ENCODE data around the gene HMX3. TPM values are rescaled to one million over a fixed set of nuclear protein-coding genes. Genes with fewer than 3 reads are reported as not detected.

Gene HMX3
- total and polyA plus RNA-seq, 8 donors, result not detected

- ATAC-seq (no peak), DNase-seq (no peak)
- no peaks in the 10 kb centered on the region for H3K4me1 ChIP-seq
- H3K36me3 ChIP-seq, result no peaks in the 10 kb centered on the region
- no peak overlapping the region for H3K4me3 ChIP-seq
- peaks cover 0 to 29% of the 10 kb centered on the region in 2 donors for H3K27me3 ChIP-seq
- intact Hi-C loops (cut with DNase I), result no loop called here
- H3K27ac ChIP-seq, result no peak overlapping the region
- no peaks in the 10 kb centered on the region for H3K9me3 ChIP-seq
- TF ChIP-seq, protein P1, sequence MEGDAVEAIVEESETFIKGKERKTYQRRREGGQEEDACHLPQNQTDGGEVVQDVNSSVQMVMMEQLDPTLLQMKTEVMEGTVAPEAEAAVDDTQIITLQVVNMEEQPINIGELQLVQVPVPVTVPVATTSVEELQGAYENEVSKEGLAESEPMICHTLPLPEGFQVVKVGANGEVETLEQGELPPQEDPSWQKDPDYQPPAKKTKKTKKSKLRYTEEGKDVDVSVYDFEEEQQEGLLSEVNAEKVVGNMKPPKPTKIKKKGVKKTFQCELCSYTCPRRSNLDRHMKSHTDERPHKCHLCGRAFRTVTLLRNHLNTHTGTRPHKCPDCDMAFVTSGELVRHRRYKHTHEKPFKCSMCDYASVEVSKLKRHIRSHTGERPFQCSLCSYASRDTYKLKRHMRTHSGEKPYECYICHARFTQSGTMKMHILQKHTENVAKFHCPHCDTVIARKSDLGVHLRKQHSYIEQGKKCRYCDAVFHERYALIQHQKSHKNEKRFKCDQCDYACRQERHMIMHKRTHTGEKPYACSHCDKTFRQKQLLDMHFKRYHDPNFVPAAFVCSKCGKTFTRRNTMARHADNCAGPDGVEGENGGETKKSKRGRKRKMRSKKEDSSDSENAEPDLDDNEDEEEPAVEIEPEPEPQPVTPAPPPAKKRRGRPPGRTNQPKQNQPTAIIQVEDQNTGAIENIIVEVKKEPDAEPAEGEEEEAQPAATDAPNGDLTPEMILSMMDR (IDR thresholded peaks at IDR 0.05), result no peak
Observed at GRCh38 chr10:123093489-123093888, 42.3 kb upstream of the HMX3 start.

- H3K4me1 ChIP-seq, result no peaks in the 10 kb centered on the region
- H3K4me3 ChIP-seq, result no peak overlapping the region
- H3K36me3 ChIP-seq, result no peaks in the 10 kb centered on the region
- intact Hi-C loops (cut with DNase I), result no loop called here
- no peak for ATAC-seq
- no peak overlapping the region for H3K27ac ChIP-seq
- H3K9me3 ChIP-seq, result no peaks in the 10 kb centered on the region
- DNase-seq, result no peak
- TF ChIP-seq, protein P1 (IDR thresholded peaks at IDR 0.05), result no peak
- peaks cover 0 to 27% of the 10 kb centered on the region in 2 donors for H3K27me3 ChIP-seq
Observed at GRCh38 chr10:123096452-123096851, 39.3 kb upstream of the HMX3 start.

DNA sequence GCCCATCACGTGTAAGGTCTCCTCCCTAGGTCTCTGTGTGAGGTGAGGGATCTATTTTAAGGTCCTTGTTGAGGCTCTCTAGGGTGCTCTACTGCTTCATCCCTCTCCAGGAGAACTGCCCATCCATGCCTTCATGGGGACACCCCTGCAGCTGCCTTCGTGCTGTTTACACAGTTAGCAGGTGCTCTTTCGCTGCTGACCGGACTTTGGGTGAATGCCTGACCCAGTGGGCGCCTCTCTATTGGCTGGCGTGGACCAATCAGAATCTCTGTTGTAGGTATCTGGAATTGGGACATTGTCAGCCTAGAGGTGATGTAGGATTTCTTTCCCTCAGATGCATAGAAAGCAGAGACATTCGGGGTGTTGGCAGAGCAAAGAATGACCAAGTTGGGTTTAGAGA, 38.7 kb upstream of the HMX3 start:
- Histone ChIP-seq H3K4me3 (no peak overlapping the region), H3K27ac (no peak overlapping the region), H3K4me1 (no peaks in the 10 kb centered on the region), H3K9me3 (no peaks in the 10 kb centered on the region), H3K36me3 (no peaks in the 10 kb centered on the region), H3K27me3 (peaks cover 0 to 27% of the 10 kb centered on the region in 2 donors)
- intact Hi-C loops (cut with DNase I), result no loop called here
- ATAC-seq (no peak), DNase-seq (no peak)
- TF ChIP-seq, protein P1 (IDR thresholded peaks at IDR 0.05), result no peak

GRCh38 chr10:123100030-123100762, 35.6 kb upstream of the HMX3 start:
- intact Hi-C loops (cut with DNase I), result no loop called here
- TF ChIP-seq, protein P1 (IDR thresholded peaks at IDR 0.05), result no peak
- Histone ChIP-seq H3K4me1 (no peaks in the 10 kb centered on the region), H3K9me3 (no peaks in the 10 kb centered on the region), H3K36me3 (no peaks in the 10 kb centered on the region), H3K27ac (no peak overlapping the region), H3K4me3 (no peak overlapping the region), H3K27me3 (peaks cover 0 to 35% of the 10 kb centered on the region in 2 donors)
- no peak for DNase-seq
- ATAC-seq, result no peak

DNA sequence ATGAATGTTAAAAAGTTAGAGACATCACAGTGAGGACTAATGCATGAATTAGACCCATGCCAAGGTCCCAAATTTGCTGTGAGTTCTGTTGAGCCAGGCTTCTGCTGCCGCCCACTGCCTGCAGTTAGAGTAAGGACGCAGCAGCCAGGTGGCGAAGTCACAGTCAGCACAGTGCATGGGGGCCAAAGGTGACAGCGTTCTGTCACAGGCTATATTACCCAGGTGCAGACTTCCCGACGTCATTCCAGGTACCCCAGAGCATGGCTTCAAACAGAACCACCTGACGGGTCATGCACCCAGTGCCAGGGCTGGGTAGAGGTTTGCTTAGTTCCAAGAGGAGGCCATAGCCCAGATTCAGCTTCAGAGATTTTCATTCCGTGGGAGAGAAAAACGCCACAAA, 33.9 kb upstream of the HMX3 start:
- Histone ChIP-seq H3K36me3 (no peaks in the 10 kb centered on the region), H3K4me3 (no peak overlapping the region), H3K9me3 (no peaks in the 10 kb centered on the region), H3K27ac (no peak overlapping the region), H3K27me3 (peaks cover 0 to 50% of the 10 kb centered on the region in 2 donors), H3K4me1 (no peaks in the 10 kb centered on the region)
- TF ChIP-seq, protein P1 (IDR thresholded peaks at IDR 0.05), result no peak
- intact Hi-C loops (cut with DNase I), result no loop called here
- no peak for ATAC-seq
- no peak for DNase-seq

Data from left lung (tissue), 10 donors.